Epithelial cell of esophagus (primary cell): ENCODE results near the gene PDLIM4.

Source experiments
- DNase-seq: peaks from one replicate; pipeline ENCODE4 v3.0.0; 2010; ENCODE audit warnings: low read depth
- H3K4me3 ChIP-seq: 2 replicates; pipeline ENCODE4 v1.5.1; 2011; ENCODE audit warnings: mild to moderate bottlenecking, low read length, control low read depth
- CTCF ChIP-seq: IDR thresholded peaks from 2 replicates; pipeline ENCODE4 v1.5.1; 2011; ENCODE audit warnings: low read depth, mild to moderate bottlenecking, low read length, control low read depth, inconsistent platforms; ENCODE audit not compliant: insufficient read depth; ENCODE audit errors: missing control alignments

Gene PDLIM4

GRCh38 chr5:132277256-132277655 lies 19.8 kb downstream of the PDLIM4 start:
- no peak for DNase-seq
- H3K4me3 ChIP-seq, result no peak overlapping the region
- TF ChIP-seq CTCF, result no peak

GRCh38 chr5:132277971-132278853 lies 20.7 kb downstream of the PDLIM4 start:
- no peak for DNase-seq
- H3K4me3 ChIP-seq, result no peak overlapping the region
- TF ChIP-seq CTCF, result no peak

GRCh38 chr5:132279801-132280200 lies 22.3 kb downstream of the PDLIM4 start:
- H3K4me3 ChIP-seq, result no peak overlapping the region
- no peak for TF ChIP-seq CTCF
- DNase-seq, result no peak

GRCh38 chr5:132280371-132281240 lies 23.1 kb downstream of the PDLIM4 start:
- no peak for DNase-seq
- TF ChIP-seq CTCF, result no peak
- no peak overlapping the region for H3K4me3 ChIP-seq

- H3K4me3 ChIP-seq, result no peak overlapping the region
- peak; percentile 19 for DNase-seq
Measured at GRCh38 chr5:132281856-132282614, 24.5 kb downstream of the PDLIM4 start.

More at GRCh38 chr5:132281856-132282614, 24.5 kb downstream of the PDLIM4 start:
- TF ChIP-seq CTCF, result peak; percentile 39
